ENCODE data around the gene DDX5.
A peak's percentile ranks its signal among the peaks of the same experiment; 100 is the strongest.

Gene DDX5

GRCh38 chr17:64506201-64506575, at the start of gene DDX5:
DDX5 (minus strand) TSS chr17:64506289; CDS start chr17:64506119, 170 bp downstream.
- peak; percentile 95 for DNase-seq (ENCODE audit: low read depth)

GRCh38 chr17:64555281-64555680, 49.2 kb upstream of the DDX5 start:
- no peak for DNase-seq (ENCODE audit: low read depth)

- DNase-seq (ENCODE audit: low read depth), result no peak
Observed at GRCh38 chr17:64554028-64554637, 48.0 kb upstream of the DDX5 start.

- DNase-seq (ENCODE audit: low read depth), result no peak
Observed at GRCh38 chr17:64551461-64551860, 45.4 kb upstream of the DDX5 start.

- DNase-seq (ENCODE audit: low read depth), result no peak
Observed at GRCh38 chr17:64547319-64547718, 41.2 kb upstream of the DDX5 start.

GRCh38 chr17:64546716-64547115, 40.6 kb upstream of the DDX5 start:
- no peak for DNase-seq (ENCODE audit: low read depth)

GRCh38 chr17:64544742-64545141, 38.7 kb upstream of the DDX5 start:
- DNase-seq (ENCODE audit: low read depth), result no peak

GRCh38 chr17:64540118-64540776, 34.2 kb upstream of the DDX5 start:
- DNase-seq (ENCODE audit: low read depth), result no peak

GRCh38 chr17:64538508-64539130, 32.5 kb upstream of the DDX5 start:
- no peak for DNase-seq (ENCODE audit: low read depth)

- no peak for DNase-seq (ENCODE audit: low read depth)
Observed at GRCh38 chr17:64537488-64537887, 31.4 kb upstream of the DDX5 start.

GRCh38 chr17:64536913-64537312, 30.8 kb upstream of the DDX5 start:
- no peak for DNase-seq (ENCODE audit: low read depth)

GRCh38 chr17:64535357-64535756, 29.3 kb upstream of the DDX5 start:
- no peak for DNase-seq (ENCODE audit: low read depth)

GRCh38 chr17:64534187-64534586, 28.1 kb upstream of the DDX5 start:
- DNase-seq (ENCODE audit: low read depth), result peak; percentile 31

GRCh38 chr17:64533784-64534183, 27.7 kb upstream of the DDX5 start:
- DNase-seq (ENCODE audit: low read depth), result no peak

- no peak for DNase-seq (ENCODE audit: low read depth)
Observed at GRCh38 chr17:64532409-64532808, 26.3 kb upstream of the DDX5 start.

GRCh38 chr17:64531955-64532371, 25.9 kb upstream of the DDX5 start:
- DNase-seq (ENCODE audit: low read depth), result peak; percentile 72

GRCh38 chr17:64529221-64529620, 23.1 kb upstream of the DDX5 start:
- DNase-seq (ENCODE audit: low read depth), result no peak

- no peak for DNase-seq (ENCODE audit: low read depth)
Observed at GRCh38 chr17:64527914-64528313, 21.8 kb upstream of the DDX5 start.

GRCh38 chr17:64520359-64520758, 14.3 kb upstream of the DDX5 start:
- DNase-seq (ENCODE audit: low read depth), result no peak

- DNase-seq (ENCODE audit: low read depth), result no peak
Observed at GRCh38 chr17:64519601-64520000, 13.5 kb upstream of the DDX5 start.

GRCh38 chr17:64515829-64516228, 9.7 kb upstream of the DDX5 start:
- no peak for DNase-seq (ENCODE audit: low read depth)

GRCh38 chr17:64515419-64515818, 9.3 kb upstream of the DDX5 start:
- no peak for DNase-seq (ENCODE audit: low read depth)

GRCh38 chr17:64509179-64509578, 3.1 kb upstream of the DDX5 start:
- DNase-seq (ENCODE audit: low read depth), result no peak

GRCh38 chr17:64508683-64509082, 2.6 kb upstream of the DDX5 start:
- DNase-seq (ENCODE audit: low read depth), result no peak

Measured in EH (cell line).